GM12865 (cell line): Measurements from ENCODE around the gene TDRD3.

ENCODE experiments used
- DNase-seq: peaks from one replicate; pipeline ENCODE4 v3.0.0; 2010; ENCODE audit warnings: low read depth
- H3K4me3 ChIP-seq: 2 replicates; pipeline ENCODE4 v1.5.1; 2011; ENCODE audit warnings: mild to moderate bottlenecking, low read depth, low read length, control low read depth
- TF ChIP-seq, protein P1 (sequence below): IDR thresholded peaks from 2 replicates; pipeline ENCODE4 v1.5.1; 2011; ENCODE audit warnings: low read length, control low read depth, low read depth, inconsistent platforms; ENCODE audit not compliant: insufficient read depth; ENCODE audit errors: missing control alignments

The TDRD3 gene

DNA sequence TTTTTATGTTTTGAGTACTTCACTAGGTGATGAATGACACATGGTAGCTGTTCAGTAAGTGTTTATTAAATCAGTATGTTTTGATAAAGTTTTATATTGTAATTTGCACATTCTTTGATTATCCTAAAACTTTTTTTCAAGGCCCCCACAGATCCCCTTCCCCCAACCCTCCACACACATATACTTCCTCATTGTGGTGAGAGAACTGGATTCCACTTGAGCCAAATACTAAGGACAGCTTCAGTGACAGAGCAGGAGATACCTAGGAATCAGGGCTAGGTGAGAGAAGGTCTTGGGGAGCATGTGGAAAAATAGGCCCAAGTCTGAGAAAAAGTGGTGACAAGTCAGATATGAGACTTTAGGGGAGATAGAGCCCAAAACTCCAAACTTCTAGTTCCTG is 174.6 kb downstream of the TDRD3 start:
- TF ChIP-seq, protein P1, sequence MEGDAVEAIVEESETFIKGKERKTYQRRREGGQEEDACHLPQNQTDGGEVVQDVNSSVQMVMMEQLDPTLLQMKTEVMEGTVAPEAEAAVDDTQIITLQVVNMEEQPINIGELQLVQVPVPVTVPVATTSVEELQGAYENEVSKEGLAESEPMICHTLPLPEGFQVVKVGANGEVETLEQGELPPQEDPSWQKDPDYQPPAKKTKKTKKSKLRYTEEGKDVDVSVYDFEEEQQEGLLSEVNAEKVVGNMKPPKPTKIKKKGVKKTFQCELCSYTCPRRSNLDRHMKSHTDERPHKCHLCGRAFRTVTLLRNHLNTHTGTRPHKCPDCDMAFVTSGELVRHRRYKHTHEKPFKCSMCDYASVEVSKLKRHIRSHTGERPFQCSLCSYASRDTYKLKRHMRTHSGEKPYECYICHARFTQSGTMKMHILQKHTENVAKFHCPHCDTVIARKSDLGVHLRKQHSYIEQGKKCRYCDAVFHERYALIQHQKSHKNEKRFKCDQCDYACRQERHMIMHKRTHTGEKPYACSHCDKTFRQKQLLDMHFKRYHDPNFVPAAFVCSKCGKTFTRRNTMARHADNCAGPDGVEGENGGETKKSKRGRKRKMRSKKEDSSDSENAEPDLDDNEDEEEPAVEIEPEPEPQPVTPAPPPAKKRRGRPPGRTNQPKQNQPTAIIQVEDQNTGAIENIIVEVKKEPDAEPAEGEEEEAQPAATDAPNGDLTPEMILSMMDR, result no peak
- no peak for DNase-seq
- H3K4me3 ChIP-seq, result no peak overlapping the region

DNA sequence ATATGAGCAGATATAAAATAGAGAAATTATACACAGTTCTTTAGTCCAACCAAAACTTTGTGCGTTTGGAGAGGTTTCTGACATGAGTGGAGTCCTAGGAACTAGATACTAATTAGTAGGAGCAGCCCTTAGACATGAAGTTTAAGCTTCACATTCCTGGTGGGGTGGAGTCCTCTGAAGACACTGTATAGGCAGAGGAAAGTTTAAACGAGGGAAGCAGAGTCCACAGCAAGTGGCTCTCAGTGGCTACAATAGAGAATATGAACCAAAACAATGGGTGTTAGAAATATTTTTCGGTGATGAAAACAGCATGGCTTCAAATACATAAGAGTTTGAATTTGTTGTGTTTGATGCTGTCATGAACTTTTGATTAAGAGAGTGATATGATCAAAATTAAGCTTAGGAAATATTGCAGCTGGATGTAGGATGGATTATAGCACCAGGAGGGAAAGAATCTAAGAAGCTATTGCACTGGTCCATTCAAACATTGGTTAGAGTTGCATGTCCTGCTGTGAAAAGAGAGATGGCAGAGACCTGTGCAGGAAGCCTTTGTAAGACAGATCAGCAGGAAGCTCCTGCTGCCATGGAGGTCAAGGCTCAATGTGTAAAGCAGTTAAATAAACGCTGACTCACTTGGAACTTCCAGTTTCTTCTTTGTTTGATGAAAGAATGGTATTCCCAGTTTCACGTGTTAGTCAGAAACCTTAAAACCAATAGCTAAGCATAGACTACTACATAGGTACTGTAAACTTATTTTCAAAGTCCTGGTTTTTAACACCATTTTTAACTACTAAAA is 175.2 kb downstream of the TDRD3 start:
- TF ChIP-seq, protein P1, result no peak
- no peak overlapping the region for H3K4me3 ChIP-seq
- no peak for DNase-seq

DNA sequence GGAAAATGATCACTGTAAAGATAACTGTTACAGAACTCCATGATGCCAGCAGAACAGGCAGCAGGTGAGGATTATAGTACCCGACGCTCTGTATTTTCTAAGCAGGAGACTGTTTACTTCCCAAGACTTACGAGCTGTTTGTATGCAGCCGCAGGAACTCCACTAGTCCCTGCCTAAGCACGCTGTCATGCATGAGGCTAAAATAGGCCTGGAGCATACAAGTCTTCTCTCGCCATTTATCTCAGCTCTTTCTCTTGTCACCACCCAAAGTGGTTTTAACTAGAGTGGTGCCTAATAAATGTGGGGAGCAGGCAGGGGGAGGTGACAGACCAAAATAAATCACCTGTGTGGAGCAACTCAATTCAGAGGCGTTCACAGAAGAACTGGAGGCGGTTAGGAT is 175.8 kb downstream of the TDRD3 start:
- H3K4me3 ChIP-seq, result no peak overlapping the region
- TF ChIP-seq, protein P1, result no peak
- no peak for DNase-seq

DNA sequence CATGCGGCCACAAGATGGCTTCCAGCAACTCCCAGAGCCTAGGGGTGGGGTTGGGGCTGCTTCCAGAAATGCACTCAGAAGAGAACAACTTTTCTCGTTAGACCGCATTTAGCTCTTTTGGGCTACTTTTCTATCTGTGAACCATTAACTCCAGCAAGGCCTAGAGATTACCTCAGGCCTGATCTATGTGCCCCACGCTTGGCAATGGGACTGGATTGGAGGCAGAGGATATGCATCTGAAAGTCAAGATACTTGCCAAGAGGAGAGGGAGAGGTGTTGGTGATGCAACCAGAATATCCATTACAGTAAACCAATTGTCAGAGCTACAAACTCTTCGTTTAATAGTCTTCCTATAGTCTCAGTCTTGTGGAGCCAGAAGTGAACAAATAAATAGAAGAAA is 177.7 kb downstream of the TDRD3 start:
- TF ChIP-seq, protein P1, result no peak
- DNase-seq, result no peak
- H3K4me3 ChIP-seq, result no peak overlapping the region

DNA sequence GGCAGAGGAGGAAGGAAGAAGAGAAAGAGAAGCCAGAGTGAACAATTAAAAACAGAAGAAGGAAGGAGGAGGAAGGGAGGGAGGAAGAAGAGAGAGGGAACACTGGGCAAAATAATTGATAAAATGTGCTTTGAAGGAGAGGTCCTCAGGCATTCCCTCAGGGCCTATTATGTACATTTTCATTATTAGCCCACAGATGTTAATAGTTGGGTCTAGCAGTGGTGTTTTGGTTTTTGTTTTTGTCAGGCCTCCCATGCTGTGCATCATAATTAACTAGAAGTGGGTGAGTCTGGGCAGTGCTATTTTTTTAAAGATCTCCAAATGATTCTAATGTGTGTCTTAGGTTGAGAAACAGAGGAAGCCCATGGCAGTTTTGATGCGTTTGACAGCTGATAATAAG is 178.1 kb downstream of the TDRD3 start:
- TF ChIP-seq, protein P1, result no peak
- no peak for DNase-seq

DNA sequence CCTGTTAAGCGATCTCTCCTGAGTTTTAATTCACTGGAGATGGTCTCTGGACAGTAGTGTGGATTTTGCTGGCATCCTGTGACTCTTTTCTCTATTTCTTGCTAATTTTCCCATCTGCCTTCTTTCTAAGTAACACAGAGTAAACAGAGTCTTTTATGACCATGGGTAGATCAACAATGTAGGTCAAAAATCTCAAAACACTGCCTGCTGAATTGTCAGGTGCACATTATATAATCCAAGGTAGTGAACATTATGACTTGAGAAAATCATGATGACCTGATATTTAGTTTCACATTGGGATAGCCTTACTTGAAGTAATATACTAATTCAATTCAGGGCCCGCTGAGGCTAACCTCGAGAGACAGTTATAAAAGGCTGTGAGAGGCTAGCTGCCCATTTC is 180.7 kb downstream of the TDRD3 start:
- TF ChIP-seq, protein P1, result no peak
- DNase-seq, result no peak
- H3K4me3 ChIP-seq, result no peak overlapping the region

More for the DNA sequence above, 178.1 kb downstream of the TDRD3 start:
- no peak overlapping the region for H3K4me3 ChIP-seq
